Retinal pigment epithelial cell (primary cell): Measurements from ENCODE around the gene COPG1.

ENCODE experiments used
- DNase-seq: peaks from one replicate; pipeline ENCODE4 v3.0.0-alpha.2; 2010; ENCODE audit warnings: low read depth
- H3K4me3 ChIP-seq: 2 replicates; pipeline ENCODE4 v1.5.1; 2011; ENCODE audit warnings: mild to moderate bottlenecking, low read length, control low read depth, moderate library complexity
- TF ChIP-seq, protein P1 (sequence below): conservative IDR thresholded peaks from 2 replicates; pipeline ENCODE4 v1.5.1; 2011; ENCODE audit warnings: low read depth, low read length, control low read depth, inconsistent platforms

COPG1 gene

DNA sequence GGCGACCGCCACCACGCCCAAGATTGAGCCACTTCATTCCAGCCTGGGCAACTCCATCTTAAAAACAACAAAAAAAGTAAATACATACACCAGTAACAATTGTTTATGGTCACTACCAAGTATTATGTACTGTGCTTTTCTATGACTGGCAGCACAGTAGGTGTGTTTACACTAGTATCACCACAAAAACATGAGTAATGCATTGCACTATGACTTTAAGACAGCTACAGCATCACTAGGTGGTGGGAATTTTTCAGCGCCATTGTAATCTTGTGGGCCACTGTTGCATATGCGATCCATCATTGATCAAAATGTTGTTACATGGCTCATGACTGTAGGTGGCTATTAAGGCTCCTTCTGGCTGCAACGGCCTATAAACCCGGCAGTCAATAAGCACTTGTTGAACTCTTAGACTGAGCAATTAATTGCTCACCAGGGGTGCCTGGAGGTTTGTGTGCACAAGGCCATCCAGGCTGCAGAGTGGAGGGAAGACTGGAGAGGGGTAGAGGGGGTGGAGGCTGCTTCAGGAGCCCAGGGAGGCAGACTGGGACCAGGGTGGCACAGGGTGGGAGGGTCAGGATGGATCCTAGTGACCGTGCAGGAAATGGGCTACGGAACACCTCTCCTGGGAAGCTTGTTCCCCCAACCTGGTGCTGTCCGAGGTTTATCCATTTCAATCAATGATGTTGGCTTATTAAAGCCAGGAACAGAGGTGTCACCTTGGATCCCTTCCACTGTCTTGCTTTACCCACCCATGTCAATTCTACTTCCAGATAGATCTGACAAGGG is 17.9 kb upstream of the COPG1 start:
- TF ChIP-seq, protein P1, sequence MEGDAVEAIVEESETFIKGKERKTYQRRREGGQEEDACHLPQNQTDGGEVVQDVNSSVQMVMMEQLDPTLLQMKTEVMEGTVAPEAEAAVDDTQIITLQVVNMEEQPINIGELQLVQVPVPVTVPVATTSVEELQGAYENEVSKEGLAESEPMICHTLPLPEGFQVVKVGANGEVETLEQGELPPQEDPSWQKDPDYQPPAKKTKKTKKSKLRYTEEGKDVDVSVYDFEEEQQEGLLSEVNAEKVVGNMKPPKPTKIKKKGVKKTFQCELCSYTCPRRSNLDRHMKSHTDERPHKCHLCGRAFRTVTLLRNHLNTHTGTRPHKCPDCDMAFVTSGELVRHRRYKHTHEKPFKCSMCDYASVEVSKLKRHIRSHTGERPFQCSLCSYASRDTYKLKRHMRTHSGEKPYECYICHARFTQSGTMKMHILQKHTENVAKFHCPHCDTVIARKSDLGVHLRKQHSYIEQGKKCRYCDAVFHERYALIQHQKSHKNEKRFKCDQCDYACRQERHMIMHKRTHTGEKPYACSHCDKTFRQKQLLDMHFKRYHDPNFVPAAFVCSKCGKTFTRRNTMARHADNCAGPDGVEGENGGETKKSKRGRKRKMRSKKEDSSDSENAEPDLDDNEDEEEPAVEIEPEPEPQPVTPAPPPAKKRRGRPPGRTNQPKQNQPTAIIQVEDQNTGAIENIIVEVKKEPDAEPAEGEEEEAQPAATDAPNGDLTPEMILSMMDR: no peak
- no peak for DNase-seq
- H3K4me3 ChIP-seq: no peak overlapping the region

DNA sequence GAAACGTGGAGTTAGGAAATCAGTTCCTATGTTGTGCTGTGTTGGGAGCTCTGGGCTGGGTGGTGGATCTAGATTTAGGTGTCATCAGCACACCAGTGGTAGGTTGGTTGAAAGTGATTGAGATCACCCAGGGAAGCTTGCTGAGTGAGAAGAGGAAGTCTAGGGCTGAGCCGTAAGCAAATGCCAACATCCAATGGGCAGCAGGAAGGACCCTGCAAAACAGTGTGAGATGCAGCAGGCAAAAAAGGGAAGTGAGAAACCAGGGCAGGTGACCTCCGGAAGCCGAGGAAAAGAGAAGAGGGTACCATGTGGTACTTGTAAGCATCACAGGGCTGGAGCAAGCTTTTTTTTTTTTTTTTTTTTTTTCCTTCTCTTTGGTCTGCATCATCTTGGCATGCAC is 15.9 kb upstream of the COPG1 start:
- TF ChIP-seq, protein P1: no peak
- DNase-seq: no peak
- no peak overlapping the region for H3K4me3 ChIP-seq

DNA sequence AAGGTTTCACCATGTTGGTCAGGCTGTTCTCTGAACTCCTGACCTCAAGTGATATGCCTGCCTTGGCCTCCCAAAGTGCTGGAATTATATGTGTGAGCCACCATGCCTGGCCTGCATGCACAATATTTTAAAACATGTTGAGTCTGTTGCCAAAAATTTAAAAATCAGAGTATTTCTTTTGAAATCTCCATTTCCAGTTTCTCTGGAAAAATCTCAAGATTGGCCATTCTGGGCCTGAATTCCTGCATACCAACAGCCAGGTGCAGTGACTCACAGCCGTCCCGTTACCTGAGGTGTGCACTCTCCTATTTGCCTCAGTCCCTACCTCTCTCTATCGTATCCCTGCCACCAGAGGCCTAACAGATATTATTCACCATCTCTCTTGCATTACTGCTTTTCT is 15.0 kb upstream of the COPG1 start:
- TF ChIP-seq, protein P1: no peak
- H3K4me3 ChIP-seq: no peak overlapping the region
- DNase-seq: no peak

GRCh38 chr3:129235344-129235917 is 14.0 kb upstream of the COPG1 start:
- DNase-seq: no peak
- TF ChIP-seq, protein P1: no peak
- H3K4me3 ChIP-seq: no peak overlapping the region

GRCh38 chr3:129238945-129239705 is 10.3 kb upstream of the COPG1 start:
- TF ChIP-seq, protein P1: no peak
- H3K4me3 ChIP-seq: no peak overlapping the region
- no peak for DNase-seq

GRCh38 chr3:129239991-129240390 is 9.4 kb upstream of the COPG1 start:
- H3K4me3 ChIP-seq: no peak overlapping the region
- no peak for DNase-seq
- TF ChIP-seq, protein P1: no peak

DNA sequence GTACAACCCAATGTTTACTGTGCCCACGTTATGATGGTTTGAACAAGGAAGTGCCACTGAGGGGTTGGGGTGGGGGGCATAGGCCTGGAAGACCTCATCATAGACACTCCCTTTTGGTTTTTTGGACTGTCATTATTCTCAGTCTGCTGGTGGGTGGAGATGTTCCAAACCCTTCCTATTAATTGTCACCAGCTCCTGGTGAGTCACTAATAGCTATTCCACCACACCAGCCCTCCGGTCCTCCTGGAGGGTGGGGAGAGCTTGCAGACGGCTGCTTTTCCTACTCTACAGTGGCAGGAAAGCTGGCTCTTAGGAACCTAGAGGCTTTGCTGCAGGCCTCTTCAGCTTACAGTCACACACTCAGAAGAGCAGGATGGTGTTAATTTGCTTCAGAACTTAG is 9.0 kb upstream of the COPG1 start:
- H3K4me3 ChIP-seq: no peak overlapping the region
- TF ChIP-seq, protein P1: no peak
- DNase-seq: no peak
